HS-27A (cell line): Measurements from ENCODE around the gene ACP4.
"Not testable (repeated sequence)": the region's sequence is repeated elsewhere in the genome, so short reads cannot be mapped to it uniquely, and the experiment has no call there.

Source experiments
- DNase-seq: peaks from one replicate; pipeline ENCODE4 v3.0.0-alpha.2; 2012; ENCODE audit warnings: low read depth, missing footprints

Gene ACP4

DNA sequence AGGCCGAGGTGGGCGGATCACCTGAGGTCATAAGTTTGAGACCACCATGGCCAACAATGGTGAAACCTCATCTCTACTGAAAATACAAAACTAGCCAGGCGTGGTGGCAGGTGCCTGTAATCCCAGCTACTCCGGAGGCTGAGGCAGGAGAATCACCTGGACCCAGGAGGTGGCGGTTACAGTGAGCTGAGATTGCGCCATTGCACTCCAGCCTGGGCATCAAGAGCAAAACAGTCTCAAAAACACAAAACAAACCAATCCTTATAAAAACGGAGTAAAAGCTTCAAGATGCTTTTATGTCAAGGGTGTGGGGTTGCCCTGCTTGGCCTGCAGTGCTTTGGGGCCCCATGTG lies 7.2 kb downstream of the ACP4 start:
- no peak for DNase-seq

DNA sequence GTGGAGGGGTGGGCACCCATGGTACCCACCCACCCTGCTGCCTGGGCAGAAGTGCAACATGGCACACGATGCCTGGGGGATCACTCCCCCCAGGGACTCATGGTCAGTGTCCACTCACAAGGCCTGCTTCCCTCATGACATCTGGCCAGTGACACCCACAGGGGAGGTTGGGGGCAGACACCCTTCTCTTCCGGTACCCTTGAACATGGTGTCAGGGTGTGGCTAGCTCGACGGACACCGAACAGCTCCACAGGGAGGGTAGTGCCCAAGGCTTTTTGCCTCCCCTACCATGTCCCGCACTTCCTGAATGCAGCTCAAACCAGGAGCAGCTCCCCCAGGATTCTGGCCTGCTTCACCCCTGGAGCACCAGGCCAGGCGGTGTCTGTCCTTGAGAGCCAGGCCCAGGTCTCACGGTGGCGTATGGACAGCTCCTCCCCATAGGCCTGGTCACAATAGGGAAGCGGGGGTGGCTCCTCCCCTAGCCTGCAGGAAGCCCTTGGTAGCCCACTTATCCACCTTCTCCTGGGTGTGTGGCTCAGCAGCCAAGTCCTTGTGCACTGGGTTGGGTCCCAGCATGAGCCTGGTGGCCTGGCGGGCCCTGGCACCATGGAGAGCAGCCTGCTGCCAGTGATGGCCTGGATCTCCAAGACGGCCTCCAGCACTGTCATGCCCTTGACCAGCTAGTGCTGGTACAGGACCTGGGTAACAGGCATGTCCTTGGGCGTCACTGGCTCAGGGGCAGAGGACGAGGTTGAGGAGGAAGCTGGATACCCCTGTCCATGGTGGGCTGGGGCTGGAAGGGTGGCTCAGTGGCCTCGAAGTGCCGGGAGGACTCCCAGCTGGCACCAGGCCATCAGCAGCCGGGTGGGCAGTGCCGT lies 7.8 kb downstream of the ACP4 start:
- no peak for DNase-seq

DNA sequence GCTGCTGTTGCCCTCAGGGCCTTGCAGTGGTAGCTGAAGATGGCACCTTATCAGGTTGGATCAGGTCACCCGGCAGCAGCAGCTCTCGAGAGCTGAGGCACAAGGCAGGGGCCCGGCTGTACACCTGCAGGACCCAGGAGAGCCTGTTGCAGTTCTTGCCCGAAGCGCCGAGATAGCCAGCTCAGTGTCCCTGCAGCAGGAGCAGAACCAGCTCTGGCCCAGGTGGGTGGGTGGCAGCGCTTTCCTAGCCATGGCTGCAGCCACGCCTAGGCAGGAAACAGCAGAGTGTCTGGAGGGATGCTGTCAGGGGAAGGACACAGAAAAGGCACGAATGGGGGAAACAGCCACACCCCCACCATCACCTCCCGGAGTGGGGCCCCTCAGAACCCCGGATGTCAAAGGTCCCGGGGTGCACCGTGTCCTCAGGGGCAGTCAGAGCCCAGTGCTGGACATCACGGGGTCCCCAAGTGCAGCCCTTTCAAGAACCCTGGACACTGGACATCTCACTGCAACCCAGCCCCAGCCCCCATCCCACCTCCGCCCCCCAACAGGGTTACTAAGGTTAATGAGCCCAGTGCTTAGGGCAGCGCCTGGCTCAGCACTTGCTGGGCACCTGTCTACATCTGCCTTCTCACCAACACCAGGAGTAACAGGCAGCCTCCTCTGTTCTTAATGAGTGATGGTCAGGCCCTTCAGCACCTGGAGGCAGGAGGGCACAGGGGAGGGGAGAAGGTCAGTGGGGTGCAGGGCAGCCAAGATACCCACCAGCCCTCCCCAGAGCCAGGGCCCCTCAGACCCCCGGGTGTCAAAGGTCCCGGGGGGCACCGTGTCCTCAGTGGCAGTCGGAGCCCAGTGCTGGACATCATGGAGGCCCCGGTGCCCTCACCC lies 8.7 kb downstream of the ACP4 start:
- DNase-seq, result no peak

DNA sequence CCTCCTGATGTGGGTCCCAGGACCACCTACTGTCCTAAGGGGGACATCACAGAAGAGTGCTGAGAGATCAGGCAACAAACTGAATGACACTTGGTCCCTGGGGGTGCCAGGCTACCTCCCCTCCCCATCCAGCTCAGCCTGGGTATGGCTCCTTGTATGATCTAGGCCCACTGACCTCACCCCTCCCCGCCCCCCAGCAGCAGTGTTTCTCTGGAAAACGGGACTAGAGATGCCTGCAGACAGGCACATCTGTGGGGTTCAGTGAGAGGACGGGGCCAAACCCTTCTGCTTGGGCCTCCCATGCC lies 9.3 kb downstream of the ACP4 start:
- DNase-seq, result no peak

DNA sequence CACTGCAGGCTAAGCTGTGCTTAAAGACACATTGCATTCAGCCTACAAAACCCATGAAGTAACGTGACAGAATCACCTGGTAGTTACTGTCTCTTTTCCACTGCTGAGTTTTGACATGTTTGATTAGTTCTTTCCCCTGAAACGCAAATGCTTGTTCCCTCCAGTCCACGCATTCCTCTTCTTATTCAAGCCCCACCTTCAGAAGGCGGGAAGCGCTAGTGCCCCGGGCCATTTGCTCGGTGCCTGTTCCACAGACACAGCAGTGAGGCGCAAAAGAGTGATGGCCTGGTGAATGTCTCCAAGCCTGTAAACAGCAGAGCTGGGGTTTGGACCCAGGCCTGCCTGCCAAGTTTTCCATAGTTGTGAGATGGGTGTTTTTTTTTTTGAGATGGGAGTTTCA lies 10.9 kb downstream of the ACP4 start:
- DNase-seq, result no peak

DNA sequence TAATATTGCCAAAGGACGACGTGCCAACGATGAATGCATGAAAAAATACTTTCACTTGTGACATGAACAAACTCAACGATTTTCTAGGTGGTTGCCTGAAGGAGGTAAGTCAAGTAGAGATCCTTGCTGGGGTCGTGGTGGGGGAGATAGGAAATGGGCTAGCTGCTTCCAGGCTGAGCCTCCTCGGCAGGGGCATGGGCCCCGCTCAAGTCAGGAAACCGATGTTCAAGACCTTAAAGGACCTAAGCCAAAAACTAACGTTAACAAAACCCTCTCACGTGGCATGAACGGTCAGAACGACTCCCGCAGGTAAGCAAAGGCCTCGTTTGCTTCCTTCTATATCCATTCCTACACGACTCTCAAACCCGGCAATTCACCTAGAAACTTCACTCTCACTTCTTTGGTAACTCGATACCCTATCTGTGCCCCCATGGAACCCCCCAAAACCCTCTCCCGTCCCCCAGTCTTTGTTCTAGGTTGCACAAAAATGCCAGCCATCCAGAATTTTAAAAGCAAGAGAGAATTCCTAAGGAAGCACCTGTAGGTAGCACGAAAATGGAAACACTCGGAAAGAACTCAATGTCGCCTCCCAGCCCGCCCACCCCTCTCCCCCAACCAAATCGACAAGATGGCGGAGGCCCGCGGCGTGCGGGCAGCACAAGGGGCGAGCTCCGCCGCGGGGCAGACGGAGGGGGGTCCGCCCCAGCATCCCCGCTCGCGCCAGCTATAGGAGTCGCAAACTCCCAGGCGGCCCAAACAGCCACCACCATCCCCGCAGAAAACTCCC lies 13.6 kb downstream of the ACP4 start:
- no peak for DNase-seq

DNA sequence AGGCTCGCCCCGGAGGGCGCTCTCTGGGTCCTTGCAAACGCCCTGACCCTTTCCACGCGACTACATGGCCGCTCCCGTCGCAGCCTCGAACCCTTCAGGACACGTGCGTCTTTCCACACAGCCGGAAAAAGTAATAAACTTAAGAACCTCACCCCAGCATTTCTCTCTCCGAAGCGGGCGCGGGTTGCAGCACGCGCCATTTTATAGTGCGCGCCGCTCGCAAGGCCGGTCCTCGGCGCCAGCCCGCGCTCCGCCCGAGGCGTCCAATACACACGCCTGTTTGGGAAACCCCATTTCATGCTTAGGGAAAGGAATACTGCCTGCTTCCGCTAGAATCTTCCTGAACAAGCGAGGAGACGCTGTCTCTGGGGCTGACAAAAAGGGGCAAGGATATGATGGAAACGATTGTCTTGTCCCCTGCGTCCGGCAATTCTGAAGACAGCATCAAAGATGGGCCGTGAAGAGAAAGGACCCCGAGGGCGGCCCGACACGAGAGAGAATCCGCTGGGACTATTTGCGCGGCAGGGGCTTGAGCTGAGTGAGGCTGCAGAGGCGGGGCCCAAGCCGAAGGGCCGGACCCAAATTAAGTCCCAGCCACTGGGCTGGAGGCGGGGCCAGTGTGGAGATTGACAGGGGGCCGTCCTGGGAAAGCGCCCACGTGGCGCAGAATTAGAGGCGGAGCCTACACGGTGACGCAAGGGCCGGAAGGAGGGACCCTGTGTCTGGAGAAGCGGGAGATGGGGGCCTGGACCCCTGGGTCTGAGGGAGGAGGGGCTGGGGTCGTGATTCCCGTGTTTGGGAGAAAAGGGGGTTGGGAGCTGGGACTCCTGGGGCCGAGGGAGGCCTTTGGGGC lies 14.4 kb downstream of the ACP4 start:
- peak; percentile 98 for DNase-seq

DNA sequence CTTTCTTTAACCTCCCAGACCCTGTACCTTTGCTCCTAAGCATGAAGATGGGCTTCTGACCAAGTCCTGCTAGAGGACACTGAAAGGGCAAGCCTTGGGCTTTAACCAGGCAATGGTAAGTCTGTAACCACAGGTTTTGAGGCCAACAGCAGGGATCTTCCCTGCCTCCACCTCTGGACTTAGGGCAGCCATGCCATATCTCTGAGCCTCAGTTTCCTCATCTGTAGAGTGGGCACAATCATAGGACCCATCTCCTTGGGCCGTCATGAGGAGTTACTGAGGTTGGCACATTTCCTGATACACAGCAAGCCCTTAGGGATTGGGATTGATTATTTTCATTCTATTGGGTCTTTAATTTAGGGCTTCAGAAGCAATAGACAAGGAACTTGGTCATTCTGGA lies 18.6 kb downstream of the ACP4 start:
- DNase-seq, result no peak

DNA sequence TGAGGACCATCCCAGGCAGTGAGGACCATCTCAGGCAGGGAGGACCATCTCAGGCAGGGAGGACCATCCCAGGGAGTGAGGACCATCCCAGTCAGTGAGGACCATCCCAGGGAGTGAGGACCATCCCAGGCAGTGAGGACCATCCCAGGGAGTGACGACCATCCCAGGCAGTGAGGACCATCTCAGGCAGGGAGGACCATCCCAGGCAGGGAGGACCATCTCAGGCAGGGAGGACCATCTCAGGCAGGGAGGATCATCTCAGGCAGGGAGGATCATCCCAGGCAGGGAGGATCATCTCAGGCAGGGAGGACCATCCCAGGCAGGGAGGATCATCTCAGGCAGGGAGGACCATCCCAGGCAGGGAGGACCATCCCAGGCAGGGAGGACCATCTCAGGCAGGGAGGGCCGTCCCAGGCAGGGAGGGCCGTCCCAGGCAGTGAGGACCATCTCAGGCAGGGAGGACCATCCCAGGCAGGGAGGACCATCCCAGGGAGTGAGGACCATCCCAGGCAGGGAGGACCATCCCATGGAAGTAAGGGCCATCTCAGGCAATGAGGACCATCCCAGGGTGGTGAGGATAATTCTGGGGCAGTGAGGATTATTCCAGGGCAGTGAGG lies 21.5 kb downstream of the ACP4 start:
- not testable (repeated sequence) for DNase-seq

DNA sequence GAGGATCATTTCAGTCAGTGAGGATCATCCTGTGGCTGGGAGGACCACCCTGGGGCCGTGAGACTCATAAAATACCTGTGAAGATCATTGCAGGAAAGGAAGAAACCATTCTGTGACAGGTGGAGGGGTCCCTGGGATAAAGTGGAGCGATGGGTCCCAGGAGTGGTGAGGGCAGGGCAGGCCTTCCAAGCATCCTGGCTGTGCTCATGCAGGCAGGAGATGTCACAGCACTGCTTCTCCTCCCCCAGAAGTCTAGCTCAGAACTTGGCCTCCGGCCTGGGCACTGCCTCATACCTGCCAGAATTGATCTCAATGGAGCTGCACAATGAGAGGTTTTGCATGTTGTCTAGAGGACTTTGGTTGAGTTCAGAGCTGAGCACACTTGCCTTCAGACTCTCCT lies 22.3 kb downstream of the ACP4 start:
- DNase-seq, result no peak

DNA sequence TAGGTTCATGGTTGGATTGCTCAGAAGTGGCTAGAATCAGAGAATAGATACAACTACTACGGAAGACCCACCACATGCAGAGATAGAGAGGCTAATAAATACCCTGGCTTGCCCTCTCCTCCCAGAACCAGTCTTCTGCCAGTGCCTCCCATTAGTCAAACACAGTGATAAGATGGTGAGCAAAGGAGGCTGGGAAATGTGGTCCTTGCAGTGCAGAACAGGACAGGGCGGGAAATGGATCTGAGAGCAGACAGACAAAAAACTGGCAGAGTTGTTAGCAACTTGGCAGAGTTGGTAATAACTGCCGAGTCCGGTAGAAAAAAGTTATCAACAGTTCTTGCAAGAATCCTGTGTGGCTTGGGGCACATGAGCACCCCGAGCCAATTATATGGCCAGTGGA lies 24.7 kb downstream of the ACP4 start:
- DNase-seq, result no peak

DNA sequence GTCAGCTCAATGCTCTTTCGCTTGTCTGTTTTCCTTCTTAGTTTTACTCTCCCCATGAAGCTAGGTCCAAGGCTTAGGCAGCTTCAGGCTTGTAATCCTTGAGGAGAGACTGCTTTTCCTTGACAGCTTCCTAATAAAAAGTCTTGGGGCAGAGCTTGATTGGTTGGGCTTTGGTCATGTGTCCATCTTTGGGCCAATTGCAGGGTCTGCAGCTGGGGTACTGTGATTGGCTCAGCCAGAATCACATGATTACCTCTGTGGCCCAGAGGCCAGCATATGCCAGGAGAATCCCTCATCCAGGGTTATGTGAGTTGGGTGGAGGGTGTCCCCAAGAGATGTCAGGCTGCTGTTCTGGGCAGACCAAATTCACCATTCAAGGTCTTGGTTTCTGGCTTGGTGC lies 25.2 kb downstream of the ACP4 start:
- no peak for DNase-seq

DNA sequence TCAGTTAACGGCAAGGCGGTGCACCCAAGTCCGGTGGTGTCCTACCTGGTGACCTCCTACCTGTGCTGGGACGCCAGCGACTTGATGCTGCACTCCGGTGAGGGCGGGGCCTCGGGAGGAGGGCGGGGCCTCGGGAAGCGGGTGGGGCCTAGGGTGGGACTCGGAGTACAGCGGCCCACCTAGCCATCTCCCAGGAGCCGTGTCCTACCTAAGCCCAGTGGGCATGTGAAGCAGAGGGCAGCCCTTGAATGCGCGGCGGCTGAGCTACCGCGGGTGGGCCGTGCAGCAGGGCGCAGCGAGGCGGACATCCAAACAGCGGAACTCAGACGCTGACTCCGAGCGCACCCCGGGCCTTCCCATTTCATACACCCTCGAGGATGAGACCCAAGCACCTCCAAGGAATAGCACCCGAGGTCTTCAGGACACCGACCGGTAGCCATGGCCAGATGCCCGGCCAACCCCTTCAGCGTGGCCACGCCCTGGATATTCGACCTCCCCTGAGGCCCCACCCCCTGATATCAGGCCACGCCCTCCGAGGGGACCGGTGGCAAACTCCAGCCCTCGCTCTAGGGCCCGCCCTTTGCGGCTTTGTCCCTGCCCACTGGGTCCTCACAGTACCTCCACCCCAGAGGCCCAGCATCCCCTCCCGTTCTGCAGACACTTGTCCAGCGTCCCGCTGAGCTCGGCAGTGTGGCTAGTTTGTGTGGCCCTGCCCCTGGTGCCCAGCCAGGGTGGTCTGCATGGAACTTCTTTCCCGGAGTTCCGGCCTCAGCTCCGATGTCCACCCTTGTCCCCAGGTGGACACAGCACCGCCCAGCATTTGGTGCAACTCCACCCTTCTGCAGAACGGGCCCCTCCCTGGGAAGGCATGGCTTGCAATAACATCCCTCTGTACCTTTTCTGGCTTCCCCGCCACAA lies 28.0 kb downstream of the ACP4 start:
- no peak for DNase-seq

DNA sequence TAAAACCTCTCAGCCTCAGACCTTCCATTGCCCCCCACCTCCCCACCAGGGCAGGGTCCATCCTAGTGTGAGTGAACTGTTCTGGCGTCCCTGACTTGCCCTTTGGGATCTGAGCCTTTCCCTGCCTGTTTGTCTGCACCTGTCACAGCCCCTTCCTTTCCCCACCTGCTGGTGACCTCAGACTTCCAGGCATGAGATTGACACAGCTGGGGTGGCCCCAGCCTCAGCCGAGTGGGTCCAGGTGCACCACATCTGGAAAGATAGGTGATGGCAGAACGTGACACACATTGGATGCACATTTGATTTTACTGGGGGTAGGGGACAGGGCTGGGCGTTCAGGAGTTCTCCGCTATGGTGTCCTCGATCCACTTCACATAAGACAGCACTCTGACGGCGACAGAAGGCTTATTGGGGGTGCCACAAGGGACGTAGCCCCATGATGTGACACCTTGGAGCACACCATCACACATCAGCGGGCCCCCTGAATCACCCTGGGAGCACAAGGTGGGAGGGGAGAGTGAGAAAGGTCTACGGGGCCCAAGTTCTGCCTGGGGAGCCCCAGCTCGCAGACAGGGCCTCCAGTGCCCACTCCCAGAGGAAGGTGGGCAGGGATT lies 28.8 kb downstream of the ACP4 start:
- no peak for DNase-seq

DNA sequence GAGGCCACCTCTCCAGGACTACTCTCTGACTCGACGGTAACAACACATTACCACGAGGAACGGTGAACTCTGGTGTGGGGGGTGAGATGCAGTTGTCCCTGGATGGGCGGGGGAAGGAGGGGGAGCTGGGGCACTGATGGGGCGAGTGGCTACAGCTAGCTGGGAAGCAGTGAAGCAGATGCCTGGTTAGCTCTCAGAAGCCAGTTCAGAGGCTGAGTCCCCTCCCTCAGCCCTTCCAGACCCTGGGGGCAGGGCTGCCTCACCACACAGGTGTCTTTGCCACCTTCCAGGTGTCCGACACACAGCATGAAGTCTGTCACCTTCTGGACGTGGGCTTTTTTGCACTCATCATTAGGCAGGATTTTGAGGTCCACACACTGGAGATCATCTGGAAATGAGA lies 29.4 kb downstream of the ACP4 start:
- DNase-seq, result no peak

DNA sequence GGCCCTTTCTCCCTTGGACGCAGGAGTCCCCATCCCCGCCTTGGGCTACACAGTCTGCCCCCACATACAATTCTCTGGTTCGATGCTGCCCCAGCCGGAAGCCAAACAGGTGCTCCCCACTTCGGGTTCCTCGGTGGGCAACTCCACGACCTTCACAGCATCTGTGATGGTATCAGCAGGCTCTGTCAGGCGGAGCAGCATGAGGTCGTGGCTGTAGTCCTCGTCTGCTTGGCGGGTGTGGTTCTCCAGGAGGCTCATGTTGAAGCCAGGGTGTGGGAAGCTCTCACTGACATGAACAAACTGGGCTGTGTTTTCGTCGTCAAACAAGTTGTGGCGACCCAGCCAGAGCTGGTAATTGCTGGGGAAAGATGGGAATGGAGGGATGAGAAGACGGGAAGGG lies 29.9 kb downstream of the ACP4 start:
- DNase-seq, result no peak

DNA sequence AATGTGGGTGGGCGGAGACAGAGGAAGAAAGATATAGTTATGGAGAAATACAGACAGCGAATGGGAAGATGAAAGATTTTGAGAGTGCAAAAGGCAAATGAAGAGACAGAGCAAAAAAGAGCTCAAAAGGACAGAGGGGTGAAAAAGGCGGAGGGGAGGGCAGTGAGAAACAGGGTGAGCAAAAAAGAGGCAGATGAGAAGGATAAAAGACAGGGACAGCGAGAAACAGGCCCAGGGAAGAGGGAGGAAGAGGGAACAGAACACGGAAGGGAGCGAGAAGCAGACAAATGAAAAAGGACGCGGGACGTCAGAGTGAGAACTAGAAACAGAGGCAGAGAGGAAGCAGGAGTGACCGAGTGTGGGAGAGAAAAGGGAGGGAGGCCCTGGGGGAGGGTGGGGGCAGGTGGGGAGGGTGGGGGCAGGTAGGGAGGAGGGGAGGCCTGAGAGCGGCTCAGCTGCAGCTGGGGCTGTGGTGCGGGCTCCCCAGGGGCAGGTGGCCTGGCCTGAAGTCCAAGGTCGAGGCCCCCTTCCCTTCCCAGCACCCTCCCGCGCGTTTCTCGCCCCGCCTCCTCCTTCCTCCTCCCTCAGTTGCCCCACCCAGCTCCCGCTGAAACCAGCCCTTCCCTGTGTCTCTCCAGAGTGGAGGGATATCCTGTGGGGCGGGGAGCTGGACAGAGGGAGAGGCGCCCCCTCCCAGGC lies 30.5 kb downstream of the ACP4 start:
- no peak for DNase-seq

DNA sequence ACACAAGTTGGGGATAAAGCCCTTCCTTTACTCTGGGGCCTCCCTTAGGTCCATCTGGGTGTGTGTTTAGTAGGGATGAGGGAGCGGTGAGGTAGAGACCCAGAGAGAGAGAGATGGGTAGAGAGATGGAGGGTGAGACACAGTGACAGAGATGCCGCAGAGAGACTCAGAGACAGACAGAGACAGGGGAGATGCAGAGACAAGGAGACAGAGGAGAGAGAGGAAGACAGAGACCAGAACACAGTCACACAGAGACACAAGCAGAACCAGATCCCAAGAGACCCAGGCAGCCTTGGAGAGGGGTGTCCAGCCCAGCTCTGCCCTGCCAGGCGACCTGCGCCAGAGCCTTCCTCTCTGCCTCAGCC lies 31.0 kb downstream of the ACP4 start:
- no peak for DNase-seq

DNA sequence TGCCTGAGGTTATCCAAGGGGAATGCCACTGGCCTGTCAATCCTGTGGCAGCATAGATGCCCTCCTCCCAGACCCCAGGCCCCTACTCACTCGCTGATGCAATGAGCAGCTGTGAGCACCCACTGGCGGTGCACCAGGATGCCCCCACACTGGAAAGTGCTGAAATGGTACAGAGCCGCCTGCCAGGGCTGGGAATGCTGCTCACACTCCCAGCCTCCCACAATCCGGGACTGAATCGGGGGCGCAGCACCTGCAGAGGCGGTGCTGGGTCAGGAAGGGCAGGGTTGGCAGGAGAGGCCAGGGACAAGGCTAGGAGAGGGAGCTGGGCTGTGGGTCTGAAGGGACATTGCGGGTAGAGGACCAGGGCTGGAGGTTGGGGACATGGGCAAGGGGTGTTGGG lies 31.4 kb downstream of the ACP4 start:
- DNase-seq, result no peak
